ENCODE data around the gene VPS54. TPM values are rescaled to one million over a fixed set of nuclear protein-coding genes. Genes with fewer than 3 reads are reported as not detected.

Gene VPS54
- polyA plus RNA-seq, 1 experiment = 5.6 TPM

DNA sequence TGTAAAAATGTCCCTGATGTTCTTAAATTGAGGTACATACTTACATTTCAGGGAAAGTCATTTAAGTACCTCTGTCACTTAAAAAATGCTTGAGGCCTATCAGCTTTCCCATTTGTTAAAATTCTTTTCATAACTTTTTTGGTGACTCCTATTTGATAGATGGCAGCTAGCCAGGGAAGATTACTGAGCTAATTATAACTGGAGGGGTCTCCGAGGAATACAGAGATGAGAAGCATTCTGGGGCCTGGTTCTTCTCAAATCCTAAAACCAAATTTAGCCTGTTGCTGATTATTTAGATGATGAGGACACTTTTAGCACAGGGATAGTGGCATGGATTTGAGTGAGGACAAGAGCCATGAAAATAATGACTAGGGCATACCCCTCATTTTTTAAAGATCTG lies 172.7 kb downstream of the VPS54 start:
- Histone ChIP-seq H3K4me3 (ENCODE audit: low read depth, low read length) (no peak overlapping the region), H3K36me3 (ENCODE audit: control insufficient read depth, insufficient read depth, low read length) (no peaks in the 10 kb centered on the region), H3K27me3 (ENCODE audit: control insufficient read depth, insufficient read depth, low read length) (no peaks in the 10 kb centered on the region)
- TF ChIP-seq, protein P1, sequence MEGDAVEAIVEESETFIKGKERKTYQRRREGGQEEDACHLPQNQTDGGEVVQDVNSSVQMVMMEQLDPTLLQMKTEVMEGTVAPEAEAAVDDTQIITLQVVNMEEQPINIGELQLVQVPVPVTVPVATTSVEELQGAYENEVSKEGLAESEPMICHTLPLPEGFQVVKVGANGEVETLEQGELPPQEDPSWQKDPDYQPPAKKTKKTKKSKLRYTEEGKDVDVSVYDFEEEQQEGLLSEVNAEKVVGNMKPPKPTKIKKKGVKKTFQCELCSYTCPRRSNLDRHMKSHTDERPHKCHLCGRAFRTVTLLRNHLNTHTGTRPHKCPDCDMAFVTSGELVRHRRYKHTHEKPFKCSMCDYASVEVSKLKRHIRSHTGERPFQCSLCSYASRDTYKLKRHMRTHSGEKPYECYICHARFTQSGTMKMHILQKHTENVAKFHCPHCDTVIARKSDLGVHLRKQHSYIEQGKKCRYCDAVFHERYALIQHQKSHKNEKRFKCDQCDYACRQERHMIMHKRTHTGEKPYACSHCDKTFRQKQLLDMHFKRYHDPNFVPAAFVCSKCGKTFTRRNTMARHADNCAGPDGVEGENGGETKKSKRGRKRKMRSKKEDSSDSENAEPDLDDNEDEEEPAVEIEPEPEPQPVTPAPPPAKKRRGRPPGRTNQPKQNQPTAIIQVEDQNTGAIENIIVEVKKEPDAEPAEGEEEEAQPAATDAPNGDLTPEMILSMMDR (IDR thresholded peaks at IDR 0.05; ENCODE audit: insufficient read depth, low read depth, low read length) = no peak
- ChIA-PET CTCF (interaction anchor here (0.7 to 3.0 kb wide), 4 partner anchors 14 to 148 kb away, joined by 3 to 16 read pairs (median 5); no protein-coding TSS in a partner anchor), POLR2A (no interaction called here)
- DNase-seq (ENCODE audit: low read depth) = no peak

DNA sequence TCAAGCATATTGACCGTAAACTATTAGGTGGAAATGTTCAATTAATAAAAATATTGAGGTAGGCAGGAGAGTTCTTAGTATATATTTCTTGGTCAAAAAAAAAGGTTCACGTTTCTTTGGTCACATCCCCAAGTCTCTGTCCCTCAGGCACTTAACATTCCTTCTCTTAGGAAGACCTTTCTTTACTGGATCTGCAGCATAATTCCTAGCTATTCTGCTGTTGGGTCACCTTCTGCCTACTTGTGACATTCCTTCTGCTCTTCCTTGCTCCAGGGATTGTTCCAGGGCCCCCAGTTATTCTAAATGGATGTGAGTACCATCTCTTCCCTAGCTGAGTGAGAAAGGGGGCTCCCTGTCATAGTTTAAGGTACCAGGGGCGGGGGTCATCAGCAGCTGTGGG lies 173.4 kb downstream of the VPS54 start:
- POLR2A ChIA-PET = interaction anchor here (0.7 kb wide), 1 partner anchor 13 kb away, joined by 7 read pairs; no protein-coding TSS in a partner anchor
- CTCF ChIA-PET = interaction anchor here (0.7 to 3.0 kb wide), 4 partner anchors 13 to 147 kb away, joined by 3 to 16 read pairs (median 5); no protein-coding TSS in a partner anchor
- Histone ChIP-seq H3K36me3 (ENCODE audit: control insufficient read depth, insufficient read depth, low read length) (no peaks in the 10 kb centered on the region), H3K4me3 (ENCODE audit: low read depth, low read length) (no peak overlapping the region), H3K27me3 (ENCODE audit: control insufficient read depth, insufficient read depth, low read length) (no peaks in the 10 kb centered on the region)
- DNase-seq (ENCODE audit: low read depth) = no peak
- TF ChIP-seq, protein P1 (IDR thresholded peaks at IDR 0.05; ENCODE audit: insufficient read depth, low read depth, low read length) = no peak

DNA sequence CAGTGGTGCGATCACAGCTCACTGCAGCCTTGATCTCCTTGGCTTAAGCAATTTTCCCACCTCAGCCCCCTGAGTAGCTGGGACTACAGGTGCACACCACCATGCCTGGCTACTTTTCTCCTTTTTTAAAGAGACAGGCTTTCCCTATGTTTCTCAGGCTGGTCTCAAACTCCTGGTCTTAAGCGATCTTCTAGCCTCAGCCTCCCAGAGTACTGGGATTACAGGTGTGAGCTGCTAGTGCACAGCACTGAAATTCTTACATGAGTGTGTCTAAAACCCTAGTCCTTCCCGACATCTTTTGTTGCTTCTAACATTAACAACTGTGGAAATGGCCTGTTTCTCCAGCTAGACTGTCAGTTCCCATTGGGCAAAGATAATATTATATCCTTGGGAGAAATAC lies 174.6 kb downstream of the VPS54 start:
- Histone ChIP-seq H3K27me3 (ENCODE audit: control insufficient read depth, insufficient read depth, low read length) (no peaks in the 10 kb centered on the region), H3K4me3 (ENCODE audit: low read depth, low read length) (no peak overlapping the region), H3K36me3 (ENCODE audit: control insufficient read depth, insufficient read depth, low read length) (no peaks in the 10 kb centered on the region)
- CTCF ChIA-PET = interaction anchor here (1.2 to 3.0 kb wide), 3 partner anchors 8 to 146 kb away, joined by 3 to 16 read pairs (median 4); no protein-coding TSS in a partner anchor
- DNase-seq (ENCODE audit: low read depth) = no peak
- TF ChIP-seq, protein P1 (IDR thresholded peaks at IDR 0.05; ENCODE audit: insufficient read depth, low read depth, low read length) = no peak
- POLR2A ChIA-PET = no interaction called here

DNA sequence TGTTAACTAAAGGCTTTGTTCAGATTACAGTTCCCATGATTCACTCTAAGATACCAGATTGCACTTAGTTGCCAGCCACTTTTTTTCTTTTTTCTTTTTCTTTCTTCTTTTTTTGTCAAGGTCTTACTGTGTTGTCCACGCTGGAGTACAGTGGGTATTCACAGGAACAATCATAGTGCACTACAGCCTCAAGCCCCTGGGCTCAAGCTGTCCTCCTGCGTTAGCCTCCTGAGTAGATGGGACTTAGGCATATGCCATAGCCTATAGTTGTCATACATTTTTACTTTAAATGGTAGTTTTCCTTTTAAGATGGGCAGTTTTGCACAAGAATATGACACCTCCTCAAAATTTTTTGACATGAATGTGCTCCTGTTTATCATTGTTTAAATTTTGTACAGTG lies 175.4 kb downstream of the VPS54 start:
- peak overlapping the region; percentile 21 for H3K4me3 ChIP-seq (ENCODE audit: low read depth, low read length)
- TF ChIP-seq, protein P1 (IDR thresholded peaks at IDR 0.05; ENCODE audit: insufficient read depth, low read depth, low read length) = no peak
- POLR2A ChIA-PET = no interaction called here
- H3K27me3 ChIP-seq (ENCODE audit: control insufficient read depth, insufficient read depth, low read length) = no peaks in the 10 kb centered on the region
- CTCF ChIA-PET = interaction anchor here (1.2 to 1.5 kb wide), 3 partner anchors 9 to 58 kb away, joined by 3 to 4 read pairs (median 3); no protein-coding TSS in a partner anchor
- H3K36me3 ChIP-seq (ENCODE audit: control insufficient read depth, insufficient read depth, low read length) = no peaks in the 10 kb centered on the region
- no peak for DNase-seq (ENCODE audit: low read depth)

DNA sequence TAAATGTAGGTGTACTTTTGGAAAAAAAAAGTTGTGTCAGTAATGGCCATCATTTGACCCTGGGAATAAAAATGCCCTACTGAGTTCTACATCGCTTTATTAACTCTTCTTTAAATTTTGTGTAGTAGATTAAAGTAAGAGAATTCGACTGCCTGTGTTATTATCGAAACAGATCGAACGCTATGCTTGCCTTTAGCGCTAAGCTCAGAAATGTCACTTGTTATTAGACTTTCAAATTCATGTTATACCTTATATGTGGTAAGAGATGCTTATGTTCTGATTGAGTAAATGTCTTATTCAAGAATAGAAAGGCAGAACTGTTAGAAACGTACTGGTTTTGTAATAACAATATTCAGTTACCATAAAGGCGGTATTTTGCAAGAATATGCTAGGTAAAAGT lies 176.1 kb downstream of the VPS54 start:
- Histone ChIP-seq H3K27me3 (ENCODE audit: control insufficient read depth, insufficient read depth, low read length) (no peaks in the 10 kb centered on the region), H3K4me3 (ENCODE audit: low read depth, low read length) (peak overlapping the region; percentile 61), H3K36me3 (ENCODE audit: control insufficient read depth, insufficient read depth, low read length) (no peaks in the 10 kb centered on the region)
- ChIA-PET CTCF (interaction anchor here (1.0 to 3.4 kb wide), 7 partner anchors 9 to 150 kb away, joined by 3 to 24 read pairs (median 4); no protein-coding TSS in a partner anchor), POLR2A (interaction anchor here (0.6 to 1.9 kb wide), 2 partner anchors 136 to 144 kb away, joined by 3 to 10 read pairs; no protein-coding TSS in a partner anchor)
- TF ChIP-seq, protein P1 (IDR thresholded peaks at IDR 0.05; ENCODE audit: insufficient read depth, low read depth, low read length) = no peak
- no peak for DNase-seq (ENCODE audit: low read depth)

Data from BJ (cell line).